IPS DF 6.9 (cell line): ENCODE results near the gene PDGFRB.

Source experiments
- DNase-seq: peaks from one replicate; pipeline ENCODE4 v3.0.0-alpha.2; 2013; ENCODE audit warnings: low read depth, low spot score
- H3K27ac ChIP-seq: one replicate; pipeline ENCODE4 v1.5.1; 2013; ENCODE audit warnings: low read length, control low read depth
- H3K27me3 ChIP-seq: 2 replicates; pipeline ENCODE4 v1.6.1; 2013; ENCODE audit warnings: mild to moderate bottlenecking, low read length; ENCODE audit not compliant: control insufficient read depth, insufficient read depth
- H3K36me3 ChIP-seq: 2 replicates; pipeline ENCODE4 v1.6.1; 2013; ENCODE audit warnings: low read length; ENCODE audit not compliant: control insufficient read depth, insufficient read depth
- H3K4me1 ChIP-seq: 2 replicates; pipeline ENCODE4 v1.6.1; 2013; ENCODE audit warnings: low read length; ENCODE audit not compliant: control insufficient read depth, insufficient read depth
- H3K4me3 ChIP-seq: 2 replicates; pipeline ENCODE4 v1.5.1; 2013; ENCODE audit warnings: mild to moderate bottlenecking, low read length
- H3K9me3 ChIP-seq: 2 replicates; pipeline ENCODE4 v1.6.1; 2013; ENCODE audit warnings: low read length, inconsistent platforms; ENCODE audit not compliant: control insufficient read depth, insufficient read depth
- WGBS: extraction: QIAGEN DNeasy Blood & Tissue Kit; methylation state at CpG from one replicate; pipeline ENCODE4 v1.1.7; 2013; ENCODE audit warnings: mixed read lengths, missing lambda C conversion rate; ENCODE audit not compliant: insufficient read length, insufficient coverage; 5-methylcytosine and 5-hydroxymethylcytosine counted together

Gene PDGFRB

GRCh38 chr5:150155258-150156026 is at the start of gene PDGFRB:
TSS of gene PDGFRB (minus strand) at chr5:150155845. CDS start at chr5:150137047, 18,798 bp downstream.
- H3K27ac ChIP-seq = no peak within 1 kb of the TSS
- no peak for DNase-seq

GRCh38 chr5:150204590-150204960 is 48.9 kb upstream of the PDGFRB start:
- WGBS = no CpG with 5 or more reads among the region's 13 CpGs

More at GRCh38 chr5:150155258-150156026, at the start of gene PDGFRB:
- Histone ChIP-seq H3K27me3 (no peaks in the 10 kb centered on the region), H3K4me1 (peaks cover 4% of the 10 kb centered on the region; the same call in 1 of the 2 replicates), H3K9me3 (no peaks in the 10 kb centered on the region), H3K4me3 (peak within 1 kb of the TSS; percentile 6; the same call in 1 of the 2 replicates), H3K36me3 (no peaks in the 10 kb centered on the region)
- no CpG with 5 or more reads among the region's 17 CpGs for WGBS

GRCh38 chr5:150203832-150204589 is 48.4 kb upstream of the PDGFRB start:
- DNase-seq = no peak
- H3K27ac ChIP-seq = no peak overlapping the region
- H3K36me3 ChIP-seq = no peaks in the 10 kb centered on the region
- no CpG with 5 or more reads among the region's 12 CpGs for WGBS
- H3K4me1 ChIP-seq = no peaks in the 10 kb centered on the region; the same call in 1 of the 2 replicates
- no peak overlapping the region for H3K4me3 ChIP-seq
- H3K9me3 ChIP-seq = no peaks in the 10 kb centered on the region
- H3K27me3 ChIP-seq = no peaks in the 10 kb centered on the region

More at GRCh38 chr5:150204590-150204960, 48.9 kb upstream of the PDGFRB start:
- DNase-seq = no peak
- Histone ChIP-seq H3K4me3 (no peak overlapping the region), H3K27me3 (no peaks in the 10 kb centered on the region), H3K36me3 (no peaks in the 10 kb centered on the region), H3K27ac (no peak overlapping the region), H3K4me1 (peaks cover 3% of the 10 kb centered on the region), H3K9me3 (no peaks in the 10 kb centered on the region)

- H3K9me3 ChIP-seq = no peaks in the 10 kb centered on the region
- WGBS = no CpG with 5 or more reads among the region's 10 CpGs
- no peak overlapping the region for H3K27ac ChIP-seq
- no peaks in the 10 kb centered on the region for H3K27me3 ChIP-seq
- no peak for DNase-seq
- no peaks in the 10 kb centered on the region for H3K36me3 ChIP-seq
- H3K4me1 ChIP-seq = no peaks in the 10 kb centered on the region; the same call in 1 of the 2 replicates
- no peak overlapping the region for H3K4me3 ChIP-seq
Measured at GRCh38 chr5:150202501-150202900, 46.9 kb upstream of the PDGFRB start.

- Histone ChIP-seq H3K27ac (no peak overlapping the region), H3K4me3 (no peak overlapping the region), H3K27me3 (no peaks in the 10 kb centered on the region; the same call in 1 of the 2 replicates), H3K4me1 (no peaks in the 10 kb centered on the region), H3K36me3 (no peaks in the 10 kb centered on the region), H3K9me3 (no peaks in the 10 kb centered on the region)
- DNase-seq = no peak
- no CpG with 5 or more reads among the region's 1 CpG for WGBS
Measured at GRCh38 chr5:150197476-150197875, 41.8 kb upstream of the PDGFRB start.

- WGBS = no CpG with 5 or more reads among the region's 16 CpGs
Measured at GRCh38 chr5:150196986-150197385, 41.3 kb upstream of the PDGFRB start.

GRCh38 chr5:150196514-150196913 is 40.9 kb upstream of the PDGFRB start:
- no peak for DNase-seq
- Histone ChIP-seq H3K36me3 (no peaks in the 10 kb centered on the region), H3K4me1 (no peaks in the 10 kb centered on the region), H3K27me3 (peaks cover 7% of the 10 kb centered on the region; the same call in 1 of the 2 replicates), H3K27ac (no peak overlapping the region), H3K9me3 (no peaks in the 10 kb centered on the region), H3K4me3 (no peak overlapping the region)
- no CpG with 5 or more reads among the region's 5 CpGs for WGBS

More at GRCh38 chr5:150196986-150197385, 41.3 kb upstream of the PDGFRB start:
- Histone ChIP-seq H3K4me1 (no peaks in the 10 kb centered on the region), H3K27ac (no peak overlapping the region), H3K27me3 (peaks cover 3% of the 10 kb centered on the region; the same call in 1 of the 2 replicates), H3K4me3 (no peak overlapping the region), H3K36me3 (no peaks in the 10 kb centered on the region), H3K9me3 (no peaks in the 10 kb centered on the region)
- no peak for DNase-seq

- no peak overlapping the region for H3K4me3 ChIP-seq
- no CpG with 5 or more reads among the region's 9 CpGs for WGBS
- DNase-seq = no peak
Measured at GRCh38 chr5:150195736-150196485, 40.3 kb upstream of the PDGFRB start.

GRCh38 chr5:150192462-150192861 is 36.8 kb upstream of the PDGFRB start:
- DNase-seq = no peak
- Histone ChIP-seq H3K4me3 (no peak overlapping the region), H3K27ac (no peak overlapping the region), H3K4me1 (no peaks in the 10 kb centered on the region; the same call in 1 of the 2 replicates), H3K9me3 (no peaks in the 10 kb centered on the region), H3K27me3 (peaks cover 40% of the 10 kb centered on the region), H3K36me3 (no peaks in the 10 kb centered on the region; the same call in 1 of the 2 replicates)
- WGBS = no CpG with 5 or more reads among the region's 4 CpGs

More at GRCh38 chr5:150195736-150196485, 40.3 kb upstream of the PDGFRB start:
- Histone ChIP-seq H3K36me3 (no peaks in the 10 kb centered on the region), H3K4me1 (no peaks in the 10 kb centered on the region), H3K27ac (no peak overlapping the region), H3K9me3 (no peaks in the 10 kb centered on the region), H3K27me3 (peaks cover 9% of the 10 kb centered on the region)

GRCh38 chr5:150190987-150191386 is 35.3 kb upstream of the PDGFRB start:
- Histone ChIP-seq H3K4me1 (peaks cover 4% of the 10 kb centered on the region), H3K27me3 (peaks cover 42% of the 10 kb centered on the region), H3K27ac (no peak overlapping the region), H3K4me3 (no peak overlapping the region), H3K36me3 (no peaks in the 10 kb centered on the region; the same call in 1 of the 2 replicates), H3K9me3 (no peaks in the 10 kb centered on the region)
- WGBS = no CpG with 5 or more reads among the region's 2 CpGs
- DNase-seq = no peak
